Motor neuron (in vitro differentiated cells): ENCODE results near the gene PHLDA3. TPM values are rescaled to one million over a fixed set of nuclear protein-coding genes. Genes with fewer than 3 reads are reported as not detected.

Experiments
- ATAC-seq, 8 experiments: fragments of 200-7000 bp; cut with Tn5 transposase; replicated peaks in 6 of 8; 2 replicates each; pipeline ENCODE4 v1.8.0; 2021; ENCODE audit warnings: mild to moderate bottlenecking in 8 of 8, moderate library complexity in 8 of 8
- H3K27ac ChIP-seq, 2 donors: fragments of 250-450 bp; sonication (Bioruptor Pico); 2 replicates each; pipeline ENCODE4 v1.9.0; 2021; ENCODE audit warnings: antibody characterized with exemption in 2 of 2, mild to moderate bottlenecking in 2 of 2, moderate library complexity in 1 of 2
- H3K4me1 ChIP-seq, 2 donors: fragments of 250-450 bp; sonication (Bioruptor Pico); replicated peaks in 1 of 2; 2 replicates each; pipeline ENCODE4 v1.6.1; 2021; ENCODE audit warnings: antibody characterized with exemption in 2 of 2, mild to moderate bottlenecking in 2 of 2, moderate library complexity in 1 of 2
- H3K4me3 ChIP-seq, 5 donors: fragments of 250-450 bp; sonication (Bioruptor Pico); 2 replicates each; pipeline ENCODE4 v1.9.0; 2021; ENCODE audit warnings: antibody characterized with exemption in 5 of 5, mild to moderate bottlenecking in 5 of 5, moderate library complexity in 4 of 5
- WGBS, 10 experiments: fragments of 450-650 bp; shearing (Covaris generic); methylation state at CpG; one replicate each; pipeline ENCODE4 v1.0.0; 2022; 5-methylcytosine and 5-hydroxymethylcytosine counted together
- in situ Hi-C, 9 experiments: fragments of 400-800 bp; cut with MboI; loops; one replicate each; pipeline ENCODE4 v1.15.0; 2021; ENCODE audit warnings: low sequenced_read_pairs in 9 of 9, low pct_unique_long_range_greater_than_20kb in 2 of 9; ENCODE audit not compliant: unreplicated experiment in 9 of 9
- total RNA-seq, 8 experiments: library from RNA; unstranded; fragments of 300-600 nt; gene quantifications; 2 replicates each; pipeline versions ENCODE4 v1.2.3 to v1.2.4, GENCODE V29; 2022

Gene PHLDA3
- total RNA-seq, 8 experiments from 2014 or later: 14.3 to 55.1 (median 23.4) TPM

DNA sequence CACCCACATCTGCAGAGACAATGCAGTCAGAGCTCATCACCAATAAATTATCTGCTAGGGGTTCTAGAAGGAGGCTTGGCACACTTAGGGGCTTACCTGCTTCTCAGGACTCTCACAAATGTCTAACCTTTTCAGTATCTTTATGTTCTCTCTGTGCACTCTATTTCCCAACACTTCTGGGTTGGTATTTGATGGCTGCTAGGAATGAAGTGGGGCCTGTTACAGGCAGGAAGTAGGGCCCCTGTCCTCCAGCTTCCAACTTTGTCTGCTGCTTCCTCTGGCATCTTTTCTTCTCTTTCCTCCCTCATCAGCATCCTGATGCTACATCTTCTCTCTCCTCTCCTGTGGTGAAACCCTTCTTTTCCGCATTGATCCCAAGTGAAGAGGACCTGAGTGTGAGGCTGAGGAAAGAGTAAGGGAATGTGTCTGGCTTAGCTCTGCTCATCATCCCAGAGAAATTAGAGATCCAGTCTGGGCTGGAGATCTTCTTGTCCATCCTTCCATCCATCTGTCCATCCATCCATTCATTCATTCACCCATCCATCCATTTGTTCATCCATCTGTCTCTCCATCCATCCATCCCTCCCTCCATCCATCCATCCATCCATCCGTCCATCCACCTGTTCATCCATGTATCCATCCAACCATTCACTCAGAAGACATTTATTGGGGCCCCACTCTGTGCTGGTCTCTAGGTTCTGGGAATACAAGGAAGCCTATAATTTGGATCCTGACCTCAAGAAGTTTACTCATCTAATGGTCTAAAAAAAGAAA, 40.8 kb upstream of the PHLDA3 start:
- in situ Hi-C loops: loop anchor here in 2 of 9 experiments (10.0 to 25.0 kb wide), 2 partner anchors 65 to 247 kb away; no protein-coding TSS in a partner anchor
- no peak for ATAC-seq
- H3K27ac ChIP-seq: no peak overlapping the region
- 94 to 100% (median 100%) methylated on average over 1 to 2 of the region's 2 CpGs; no CpG with 5 or more reads in 1 of the 10 experiments for WGBS, 10 experiments
- H3K4me1 ChIP-seq: peaks cover 24 to 30% of the 10 kb centered on the region in 2 donors
- H3K4me3 ChIP-seq: no peak overlapping the region

DNA sequence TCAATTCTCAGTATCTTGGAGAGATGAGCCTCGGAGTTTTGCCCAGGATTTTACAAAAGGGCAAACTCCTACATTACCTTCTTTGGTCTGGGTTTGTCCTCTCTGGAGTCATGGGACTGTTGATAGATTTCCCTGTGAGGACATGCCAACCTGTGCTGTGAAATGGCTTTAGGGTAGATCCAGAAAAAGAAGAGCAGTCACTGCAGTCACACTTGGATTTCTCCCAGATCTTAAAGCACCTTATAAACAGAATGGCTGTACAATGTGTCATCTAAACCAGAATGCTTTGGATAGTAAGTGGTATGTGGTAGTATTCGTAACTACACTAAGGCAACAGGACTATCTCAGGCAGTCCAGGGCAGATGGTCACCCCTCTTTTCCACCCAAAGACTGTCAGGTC, 39.8 kb upstream of the PHLDA3 start:
- no peak for ATAC-seq
- Histone ChIP-seq H3K27ac (no peak overlapping the region), H3K4me3 (no peak overlapping the region), H3K4me1 (peaks cover 31 to 36% of the 10 kb centered on the region in 2 donors)
- 86 to 100% (median 100%) methylated on average over 1 to 2 of the region's 2 CpGs; no CpG with 5 or more reads in 4 of the 10 experiments for whole genome bisulfite sequencing, 10 experiments
- in situ Hi-C loops: loop anchor here in 2 of 9 experiments (25.0 kb wide), 1 partner anchor 247 kb away; no protein-coding TSS in a partner anchor

- H3K27ac ChIP-seq: no peak overlapping the region
- in situ Hi-C loops: loop anchor here in 2 of 9 experiments (25.0 kb wide), 1 partner anchor 245 kb away; no protein-coding TSS in a partner anchor
- H3K4me3 ChIP-seq: peak overlapping the region in 4 of 5 donors; percentile 16 to 57 (median 44)
- WGBS, 10 experiments: 80 to 95% (median 93%) methylated on average over 1 to 8 of the region's 11 CpGs; no CpG with 5 or more reads in 7 of the 10 experiments
- ATAC-seq: peak in 1 of 8 experiments; percentile 11
- H3K4me1 ChIP-seq: peaks cover 36 to 45% of the 10 kb centered on the region in 2 donors
These were observed 38.3 kb upstream of the PHLDA3 start for GRCh38 chr1:201507360-201507675.

DNA sequence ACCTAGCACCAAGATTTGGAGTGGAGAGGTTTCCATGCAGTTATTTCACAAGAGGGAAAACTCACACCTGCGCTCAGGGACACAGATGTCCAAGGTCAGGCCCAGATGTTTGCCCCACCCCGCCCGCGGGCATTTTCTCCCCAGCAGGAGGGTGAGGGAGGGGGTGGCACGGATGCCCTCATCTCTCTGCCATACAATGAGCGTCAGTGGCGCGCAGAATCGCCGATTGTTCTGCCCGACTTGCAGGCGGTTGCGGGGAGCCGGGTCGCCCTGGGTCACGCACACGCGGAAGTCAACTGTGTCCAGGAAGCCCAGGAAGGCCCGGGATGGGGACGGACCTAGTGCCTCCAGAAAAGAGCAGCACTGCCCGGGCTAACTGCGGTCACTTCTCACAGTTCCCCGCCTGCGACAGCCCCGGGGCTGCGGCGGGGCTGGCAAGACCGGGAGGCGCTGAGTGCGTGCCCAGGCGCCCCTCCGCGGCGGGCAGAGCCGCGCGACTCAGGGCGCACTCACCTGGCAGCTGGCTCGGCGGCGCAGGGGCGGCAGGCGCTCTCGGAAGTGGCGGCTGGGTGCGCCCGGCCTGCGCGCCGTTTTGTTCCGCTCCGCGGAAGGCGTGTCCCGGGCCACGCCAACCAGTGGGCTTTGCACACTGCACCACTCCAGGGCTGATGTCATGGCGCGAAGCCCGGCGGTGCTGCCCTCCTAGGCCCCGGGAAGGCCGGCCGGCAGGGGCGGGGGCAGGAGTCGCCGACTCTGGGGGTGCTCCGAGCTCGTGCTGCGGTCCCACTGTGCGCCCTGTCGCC, 37.8 kb upstream of the PHLDA3 start, which contains the start of gene CSRP1:
TSS of gene CSRP1 (minus strand) at position 567 of the 803 bp plus-strand sequence. CDS start 10,820 bp downstream, outside the sequence.
- WGBS, 10 experiments: 0 to 93% (median 31%) methylated on average over 2 to 4 of the region's 71 CpGs; no CpG with 5 or more reads in 5 of the 10 experiments
- Histone ChIP-seq H3K4me3 (peak within 1 kb of the TSS; percentile 16 to 57 (median 36)), H3K27ac (no peak within 1 kb of the TSS), H3K4me1 (peaks cover 32 to 43% of the 10 kb centered on the region in 2 donors)
- in situ Hi-C loops: loop anchor here in 2 of 9 experiments (25.0 kb wide), 1 partner anchor 244 kb away; no protein-coding TSS in a partner anchor
- ATAC-seq: peak; percentile 73 to 89 (median 82)

DNA sequence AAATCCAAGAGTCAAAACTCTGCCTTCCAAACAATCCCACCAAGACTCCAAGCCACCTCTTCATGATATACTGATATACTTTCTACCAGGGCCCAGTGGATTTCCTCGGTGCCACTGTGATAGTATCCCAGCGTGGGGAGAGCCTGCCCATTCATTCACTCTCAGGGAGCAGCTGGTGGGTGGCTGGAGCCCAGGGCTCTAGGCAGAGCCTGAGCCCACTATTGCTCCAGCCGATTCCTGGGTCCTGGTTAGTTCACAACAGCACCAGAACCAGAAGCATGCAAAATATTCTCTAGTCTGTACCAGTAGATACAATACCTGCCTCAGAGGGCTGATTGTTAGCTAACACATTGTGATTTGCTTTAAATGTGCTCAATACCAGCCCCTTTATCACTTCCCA, 37.1 kb upstream of the PHLDA3 start:
- in situ Hi-C loops: loop anchor here in 2 of 9 experiments (25.0 kb wide), 1 partner anchor 244 kb away; no protein-coding TSS in a partner anchor
- ATAC-seq: no peak
- H3K27ac ChIP-seq: no peak overlapping the region

GRCh38 chr1:201505503-201505890, 36.5 kb upstream of the PHLDA3 start:
- in situ Hi-C loops: loop anchor here in 2 of 9 experiments (25.0 kb wide), 1 partner anchor 243 kb away; no protein-coding TSS in a partner anchor
- peak overlapping the region in 2 of 5 donors; percentile 53 to 57 for H3K4me3 ChIP-seq
- peak in 4 of 8 experiments; percentile 3 to 7 (median 6) for ATAC-seq
- 5 to 27% (median 12%) methylated on average over 1 to 4 of the region's 4 CpGs; no CpG with 5 or more reads in 3 of the 10 experiments for WGBS, 10 experiments
- peaks cover 32 to 46% of the 10 kb centered on the region in 2 donors for H3K4me1 ChIP-seq
- no peak overlapping the region for H3K27ac ChIP-seq

More for the DNA sequence above, 37.1 kb upstream of the PHLDA3 start:
- WGBS, 10 experiments: 17 to 100% (median 80%) methylated on average over 1 to 2 of the region's 3 CpGs; no CpG with 5 or more reads in 6 of the 10 experiments
- Histone ChIP-seq H3K4me1 (peaks cover 32 to 42% of the 10 kb centered on the region in 2 donors), H3K4me3 (peak overlapping the region in 3 of 5 donors; percentile 36 to 57 (median 53))

DNA sequence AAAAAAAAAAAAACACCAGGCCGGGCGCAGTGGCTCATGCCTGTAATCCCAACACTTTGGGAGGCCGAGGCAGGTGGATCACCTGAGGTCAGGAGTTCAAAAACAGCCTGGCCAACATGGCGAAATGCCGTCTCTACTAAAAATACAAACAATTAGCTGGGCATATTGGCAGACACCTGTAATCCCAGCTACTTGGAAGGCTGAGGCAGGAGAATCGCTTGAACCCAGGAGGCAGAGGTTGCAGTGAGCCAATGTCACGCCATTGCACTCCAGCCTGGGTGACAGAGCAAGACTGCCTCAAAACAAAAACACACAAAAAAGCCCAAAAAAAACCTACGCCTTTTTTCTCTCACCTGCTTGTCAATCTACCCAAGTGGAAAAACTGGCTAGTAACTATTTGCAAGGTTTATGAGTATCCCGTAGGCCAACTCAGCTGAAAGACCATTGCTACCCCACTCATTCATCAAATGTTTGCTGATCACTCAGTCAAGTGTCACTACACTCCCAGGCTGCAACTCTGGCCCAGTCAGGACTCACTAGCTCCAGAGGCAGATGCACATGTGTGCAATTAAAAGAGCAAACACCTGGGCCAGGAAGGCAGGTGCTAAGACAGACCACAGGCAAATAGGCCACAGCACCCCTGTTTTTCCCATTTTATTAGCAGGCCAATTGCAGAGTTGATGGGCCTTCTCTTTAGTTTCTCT, 36.0 kb upstream of the PHLDA3 start:
- in situ Hi-C loops: loop anchor here in 2 of 9 experiments (25.0 kb wide), 1 partner anchor 243 kb away; no protein-coding TSS in a partner anchor
- no peak for ATAC-seq
- Histone ChIP-seq H3K27ac (no peak overlapping the region), H3K4me1 (peaks cover 34 to 50% of the 10 kb centered on the region in 2 donors), H3K4me3 (no peak overlapping the region)
- WGBS, 10 experiments: 20 to 98% (median 87%) methylated on average over 1 to 8 of the region's 9 CpGs; no CpG with 5 or more reads in 1 of the 10 experiments

GRCh38 chr1:201504179-201504631, 35.2 kb upstream of the PHLDA3 start:
- H3K4me3 ChIP-seq: no peak overlapping the region

GRCh38 chr1:201503397-201504176, 34.6 kb upstream of the PHLDA3 start:
- ATAC-seq: peak; percentile 64 to 79 (median 72)
- Histone ChIP-seq H3K4me1 (peaks cover 34 to 50% of the 10 kb centered on the region in 2 donors), H3K4me3 (peak overlapping the region in 1 of 5 donors; percentile 5), H3K27ac (peak overlapping the region; percentile 48 to 58)
- in situ Hi-C loops: loop anchor here in 2 of 9 experiments (25.0 kb wide), 1 partner anchor 241 kb away; no protein-coding TSS in a partner anchor
- WGBS, 10 experiments: 0 to 43% (median 19%) methylated on average over 1 to 13 of the region's 13 CpGs

More at GRCh38 chr1:201504179-201504631, 35.2 kb upstream of the PHLDA3 start:
- no peak for ATAC-seq
- no peak overlapping the region for H3K27ac ChIP-seq
- in situ Hi-C loops: loop anchor here in 2 of 9 experiments (25.0 kb wide), 1 partner anchor 242 kb away; no protein-coding TSS in a partner anchor
- WGBS, 10 experiments: 0 to 100% (median 80%) methylated on average over 1 to 3 of the region's 3 CpGs; no CpG with 5 or more reads in 1 of the 10 experiments
- peaks cover 34 to 50% of the 10 kb centered on the region in 2 donors for H3K4me1 ChIP-seq

- ATAC-seq: no peak
- in situ Hi-C loops: loop anchor here in 2 of 9 experiments (25.0 kb wide), 1 partner anchor 240 kb away; no protein-coding TSS in a partner anchor
- WGBS, 10 experiments: 83 to 100% (median 95%) methylated on average over 1 to 3 of the region's 3 CpGs; no CpG with 5 or more reads in 6 of the 10 experiments
- Histone ChIP-seq H3K4me1 (peaks cover 34 to 50% of the 10 kb centered on the region in 2 donors), H3K4me3 (no peak overlapping the region), H3K27ac (no peak overlapping the region)
These were observed 33.5 kb upstream of the PHLDA3 start for GRCh38 chr1:201502511-201502857.
